HG02623 (cell line): Measurements from ENCODE around the gene ZNF429.
"Not testable (repeated sequence)": the region's sequence is repeated elsewhere in the genome, so short reads cannot be mapped to it uniquely, and the experiment has no call there.

ENCODE experiments used
- ATAC-seq: cut with Tn5 transposase; IDR thresholded peaks from one replicate; pipeline ENCODE4 v1.9.1; 2021; ENCODE audit warnings: moderate library complexity; ENCODE audit not compliant: unreplicated experiment

Gene ZNF429

GRCh38 chr19:21588065-21588601 is 82.7 kb downstream of the ZNF429 start:
- no peak for ATAC-seq

GRCh38 chr19:21590867-21591266 is 85.5 kb downstream of the ZNF429 start:
- no peak for ATAC-seq

GRCh38 chr19:21593008-21593481 is 87.6 kb downstream of the ZNF429 start:
- no peak for ATAC-seq

- ATAC-seq = no peak
Measured at GRCh38 chr19:21593502-21593901, 88.1 kb downstream of the ZNF429 start.

- ATAC-seq = no peak
Measured at GRCh38 chr19:21593934-21594820, 88.8 kb downstream of the ZNF429 start.

- ATAC-seq = no peak
Measured at GRCh38 chr19:21595185-21595584, 89.8 kb downstream of the ZNF429 start.

GRCh38 chr19:21602082-21602658 is 96.8 kb downstream of the ZNF429 start:
- no peak for ATAC-seq

GRCh38 chr19:21602659-21603430 is 97.4 kb downstream of the ZNF429 start:
- not testable (repeated sequence) for ATAC-seq

GRCh38 chr19:21603431-21604231 is 98.2 kb downstream of the ZNF429 start:
- ATAC-seq = no peak

- ATAC-seq = no peak
Measured at GRCh38 chr19:21604351-21604926, 99.0 kb downstream of the ZNF429 start.
